Adrenal gland (tissue), 12 donors: Measurements from ENCODE around the gene HOXD8. TPM values are rescaled to one million over a fixed set of nuclear protein-coding genes. Genes with fewer than 3 reads are reported as not detected.

Experiments
- DNase-seq, 7 donors: peaks; one replicate each; pipeline ENCODE4 v3.0.0-alpha.2; 2019 to 2020
- H3K27ac ChIP-seq, 5 donors: fragments of 200-600 bp; sonication (generic) in 4 of 5; 1 replicate in 3 of 5; 2 replicates in 2 of 5; pipeline versions ENCODE4 v1.5.1 to v1.8.0; 2016 to 2020; ENCODE audit warnings: mild to moderate bottlenecking in 1 of 5
- H3K27me3 ChIP-seq: fragments of 200-600 bp; 2 replicates; pipeline ENCODE4 v1.8.0; 2021
- H3K36me3 ChIP-seq, 2 donors: fragments of 200-600 bp; replicated peaks in 1 of 2; 1 replicate in 1 of 2; 2 replicates in 1 of 2; pipeline versions ENCODE4 v1.5.1 to v1.8.0; 2018 to 2022
- H3K4me1 ChIP-seq, 2 donors: fragments of 200-600 bp; replicated peaks in 1 of 2; 1 replicate in 1 of 2; 2 replicates in 1 of 2; pipeline versions ENCODE4 v1.5.1 to v1.8.0; 2018 to 2021
- H3K4me3 ChIP-seq, 4 donors: fragments of 200-600 bp; sonication (generic) in 3 of 4; one replicate each; pipeline ENCODE4 v1.5.1; 2016 to 2018
- H3K9me3 ChIP-seq, 3 donors: fragments of 200-600 bp; sonication (generic) in 1 of 3; replicated peaks in 1 of 3; 1 replicate in 2 of 3; 2 replicates in 1 of 3; pipeline versions ENCODE4 v1.5.1 to v1.8.0; 2016 to 2021
- CTCF ChIP-seq, 6 experiments: fragments of 450-650 bp in 4 of 6; fragments of 200-600 bp in 2 of 6; sonication (generic) in 1 of 6; IDR thresholded peaks; 1 replicate in 5 of 6; 2 replicates in 1 of 6; pipeline versions ENCODE4 v1.5.1 to v1.8.0; 2016 to 2021; ENCODE audit warnings: antibody characterized with exemption in 6 of 6, mild to moderate bottlenecking in 2 of 6, moderate library complexity in 1 of 6
- POLR2A ChIP-seq, 2 donors: fragments of 450-650 bp; IDR thresholded peaks; one replicate each; pipeline ENCODE4 v1.6.1; 2017; ENCODE audit warnings: antibody characterized with exemption in 2 of 2, mild to moderate bottlenecking in 2 of 2, moderate library complexity in 1 of 2
- WGBS, 4 donors: extraction: QIAGEN DNeasy Blood & Tissue Kit in 2 of 4; methylation state at CpG; one replicate each; pipeline versions ENCODE4 v1.1.5 to v1.1.7; 2013 to 2017; 5-methylcytosine and 5-hydroxymethylcytosine counted together
- intact Hi-C, 2 donors: fragments of 100-400 bp; cut with DNase I; formaldehyde crosslinking; loops; one replicate each; pipeline versions ENCODE4 v1.14.1 to v1.15.0; 2022 to 2023
- polyA plus RNA-seq, 3 donors: library from polyadenylated mRNA; stranded (reverse); fragments of 200-250 nt in 2 of 3; fragments of 350-450 nt in 1 of 3; fragmentation: Illumina TruSeq in 1 of 3; extraction: RNeasy Lipid Tissue Mini Kit (QIAGEN cat#74804) in 1 of 3; gene quantifications; one replicate each; pipeline ENCODE4 v1.2.3, GENCODE V29; 2013 to 2014
- total RNA-seq, 9 donors: library from RNA; depleted of rRNA in 4 of 9; stranded (reverse); fragments of >200 nt in 4 of 9; fragments of 120-200 nt in 1 of 9; fragmentation: NEBNext Ultra II Directional in 1 of 9; extraction: Animal tissue kit (Norgen Biotek cat#: 25700) in 1 of 9; gene quantifications; one replicate each; pipeline versions ENCODE4 v1.1.0 to v1.2.4, GENCODE V29; 2013 to 2023
- donor health status: healthy with polysubstance abuse.
- donor health status: Bipolar disorder and iron deficiency.
- donor health status: DM: yes; HTN: yes; CAD: no.
- donor health status: DM: no; HTN: no; CAD: no.
- donor health status: DM: no; HTN: no; CAD: no.
- donor health status: DM: yes; HTN: yes; CAD: no.

HOXD8 gene
- total and polyA plus RNA-seq, 12 donors: 11.3 to 46.2 (median 33.3) TPM

- H3K27ac ChIP-seq: no peak overlapping the region
- H3K27me3 ChIP-seq: peaks cover 100% of the 10 kb centered on the region
- no peak for TF ChIP-seq CTCF (IDR thresholded peaks at IDR 0.05)
- TF ChIP-seq POLR2A (IDR thresholded peaks at IDR 0.05): no peak
- intact Hi-C loops: no loop called here
- no peaks in the 10 kb centered on the region for H3K9me3 ChIP-seq
- H3K36me3 ChIP-seq: no peaks in the 10 kb centered on the region
- WGBS, 4 donors: 47 to 59% (median 52%) methylated on average over 15 to 16 of the region's 16 CpGs
- no peak overlapping the region for H3K4me3 ChIP-seq
- DNase-seq: no peak
- H3K4me1 ChIP-seq: no peaks in the 10 kb centered on the region
Observed at GRCh38 chr2:176114930-176115625, 14.4 kb upstream of the HOXD8 start.

- H3K27me3 ChIP-seq: peaks cover 95% of the 10 kb centered on the region
- peak in 3 of 7 donors; percentile 46 to 63 (median 49) for DNase-seq
- peak within 1 kb of the TSS in 1 of 4 donors; percentile 12 for H3K4me3 ChIP-seq
- TF ChIP-seq CTCF (IDR thresholded peaks at IDR 0.05) (peak in 3 of 6 experiments; percentile 4 to 24 (median 6)), POLR2A (IDR thresholded peaks at IDR 0.05) (no peak)
- H3K36me3 ChIP-seq: no peaks in the 10 kb centered on the region
- H3K9me3 ChIP-seq: no peaks in the 10 kb centered on the region
- H3K27ac ChIP-seq: no peak within 1 kb of the TSS
- H3K4me1 ChIP-seq: no peaks in the 10 kb centered on the region
- intact Hi-C loops: no loop called here
- whole genome bisulfite sequencing, 4 donors: 17 to 38% (median 20%) methylated on average over 14 to 66 of the region's 66 CpGs
Observed at GRCh38 chr2:176115883-176116813, 13.4 kb upstream of the HOXD8 start, which contains the start of gene HOXD10. HOXD10 (plus strand) TSS chr2:176116778; CDS start chr2:176116834, 56 bp downstream.

- TF ChIP-seq CTCF (IDR thresholded peaks at IDR 0.05): no peak
- TF ChIP-seq POLR2A (IDR thresholded peaks at IDR 0.05): no peak
- peaks cover 91% of the 10 kb centered on the region for H3K27me3 ChIP-seq
- H3K9me3 ChIP-seq: no peaks in the 10 kb centered on the region
- peaks cover 0 to 8% of the 10 kb centered on the region in 2 donors for H3K4me1 ChIP-seq
- 26 to 40% (median 32%) methylated on average over 25 to 40 of the region's 40 CpGs for WGBS, 4 donors
- no peak overlapping the region for H3K4me3 ChIP-seq
- no peak overlapping the region for H3K27ac ChIP-seq
- intact Hi-C loops: no loop called here
- no peak for DNase-seq
- H3K36me3 ChIP-seq: no peaks in the 10 kb centered on the region
Observed at GRCh38 chr2:176117162-176117822, 12.2 kb upstream of the HOXD8 start.
